ENCODE measurements around the gene ROBO2.

DNA sequence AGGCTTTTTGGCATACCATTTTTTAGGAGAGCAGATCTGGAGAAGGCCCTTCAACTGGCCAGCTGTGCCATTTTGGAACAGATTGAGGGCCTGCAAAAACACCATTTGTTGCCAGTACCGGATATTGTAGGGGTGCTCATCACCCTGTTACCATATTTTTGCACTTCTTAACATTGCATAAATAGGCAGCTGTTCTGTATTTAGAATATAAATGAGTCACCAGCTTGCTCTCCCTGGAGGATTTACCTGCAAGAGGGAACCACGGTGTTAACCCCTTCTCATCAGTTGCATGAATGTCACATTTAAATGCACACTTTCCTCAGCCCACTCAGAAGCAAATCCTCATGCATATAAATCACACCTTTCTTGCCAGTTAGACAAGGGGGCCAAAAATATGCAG lies 435.6 kb downstream of the ROBO2 start:
- TF ChIP-seq BHLHE40 (IDR thresholded peaks at IDR 0.05; ENCODE audit: borderline replicate concordance) = no peak
- TF ChIP-seq HDGF (IDR thresholded peaks at IDR 0.05; ENCODE audit: borderline replicate concordance) = no peak
- TF ChIP-seq SP1 (IDR thresholded peaks at IDR 0.05) = no peak
- no peak for TF ChIP-seq LEF1 (IDR thresholded peaks at IDR 0.05; ENCODE audit: borderline replicate concordance)
- no peak for TF ChIP-seq FOXA1 (IDR thresholded peaks at IDR 0.05)
- TF ChIP-seq, protein P1, sequence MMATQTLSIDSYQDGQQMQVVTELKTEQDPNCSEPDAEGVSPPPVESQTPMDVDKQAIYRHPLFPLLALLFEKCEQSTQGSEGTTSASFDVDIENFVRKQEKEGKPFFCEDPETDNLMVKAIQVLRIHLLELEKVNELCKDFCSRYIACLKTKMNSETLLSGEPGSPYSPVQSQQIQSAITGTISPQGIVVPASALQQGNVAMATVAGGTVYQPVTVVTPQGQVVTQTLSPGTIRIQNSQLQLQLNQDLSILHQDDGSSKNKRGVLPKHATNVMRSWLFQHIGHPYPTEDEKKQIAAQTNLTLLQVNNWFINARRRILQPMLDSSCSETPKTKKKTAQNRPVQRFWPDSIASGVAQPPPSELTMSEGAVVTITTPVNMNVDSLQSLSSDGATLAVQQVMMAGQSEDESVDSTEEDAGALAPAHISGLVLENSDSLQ (IDR thresholded peaks at IDR 0.05) = no peak
- TF ChIP-seq L3MBTL2 (conservative IDR thresholded peaks at IDR 0.05) = no peak
- no peak for TF ChIP-seq ELF4 (IDR thresholded peaks at IDR 0.05)
- no peak for TF ChIP-seq NFRKB (IDR thresholded peaks at IDR 0.05)
- no peak for TF ChIP-seq CTBP1 (IDR thresholded peaks at IDR 0.05; ENCODE audit: borderline replicate concordance)

All from HEK293T (cell line).